ENCODE results near the gene CDK5. TPM values are rescaled to one million over a fixed set of nuclear protein-coding genes. Genes with fewer than 3 reads are reported as not detected.

The CDK5 gene
- total and polyA plus RNA-seq, 9 of the 15 experiments (the other 6 are each of a cell fraction or from before 2014, with no cell fraction given) = 3.2 to 38.0 (median 27.5) TPM

- TF ChIP-seq ZBTB40 (IDR thresholded peaks at IDR 0.05) = no peak
- no peak for TF ChIP-seq ZBTB40 (CRISPR knock-in tag; IDR thresholded peaks at IDR 0.05)
- TF ChIP-seq LARP7 (IDR thresholded peaks at IDR 0.05) = no peak
- TF ChIP-seq PHF21A (IDR thresholded peaks at IDR 0.05; ENCODE audit: borderline replicate concordance, low read depth) = no peak
- peak; percentile 69 for TF ChIP-seq VEZF1 (CRISPR knock-in tag; IDR thresholded peaks at IDR 0.05)
- TF ChIP-seq BRF2 (IDR thresholded peaks at IDR 0.05; ENCODE audit: borderline replicate concordance, insufficient read depth, insufficient read length) = no peak
- no peak for TF ChIP-seq CUX1 (CRISPR knock-in tag; IDR thresholded peaks at IDR 0.05)
- TF ChIP-seq SMAD4 (CRISPR knock-in tag; conservative IDR thresholded peaks at IDR 0.05) = no peak
- no peak for TF ChIP-seq NFRKB (IDR thresholded peaks at IDR 0.05; ENCODE audit: low read depth)
- no peak for TF ChIP-seq ZNF263 (CRISPR knock-in tag; IDR thresholded peaks at IDR 0.05; ENCODE audit: borderline replicate concordance)
- no peak for TF ChIP-seq MAFG (tag; conservative IDR thresholded peaks at IDR 0.05)
- TF ChIP-seq DDX20 (tag; IDR thresholded peaks at IDR 0.05; ENCODE audit: low read depth) = no peak
Measured at GRCh38 chr7:151008143-151008510, 49.6 kb downstream of the CDK5 start (continued).

Measured in K562 (cell line).